H1 (cell line): ENCODE data around the gene EPN2.

Experiments used
- JUN ChIP-seq: IDR thresholded peaks from 2 replicates; pipeline ENCODE4 v1.6.1; 2011; ENCODE audit warnings: low read depth, mild to moderate bottlenecking, improper control_type of control experiment, low read length
- POLR2AphosphoS5 ChIP-seq: IDR thresholded peaks from 2 replicates; pipeline ENCODE4 v1.6.1; 2011; ENCODE audit warnings: low read depth, low read length
- TF ChIP-seq, protein P1 (sequence below): IDR thresholded peaks from 2 replicates; pipeline ENCODE4 v1.6.1; 2012; ENCODE audit warnings: inconsistent platforms
- TF ChIP-seq, protein P2 (sequence below), 3 experiments: IDR thresholded peaks; 1 replicate in 2 of 3; 2 replicates in 1 of 3; pipeline versions ENCODE4 v1.5.1 to v1.6.1; 2011; ENCODE audit warnings: low read length in 3 of 3, mild to moderate bottlenecking in 3 of 3, inconsistent platforms in 2 of 3, low read depth in 1 of 3, moderate library complexity in 1 of 3; ENCODE audit not compliant: insufficient read depth in 1 of 3; ENCODE audit errors: control extremely low read depth in 1 of 3

DNA sequence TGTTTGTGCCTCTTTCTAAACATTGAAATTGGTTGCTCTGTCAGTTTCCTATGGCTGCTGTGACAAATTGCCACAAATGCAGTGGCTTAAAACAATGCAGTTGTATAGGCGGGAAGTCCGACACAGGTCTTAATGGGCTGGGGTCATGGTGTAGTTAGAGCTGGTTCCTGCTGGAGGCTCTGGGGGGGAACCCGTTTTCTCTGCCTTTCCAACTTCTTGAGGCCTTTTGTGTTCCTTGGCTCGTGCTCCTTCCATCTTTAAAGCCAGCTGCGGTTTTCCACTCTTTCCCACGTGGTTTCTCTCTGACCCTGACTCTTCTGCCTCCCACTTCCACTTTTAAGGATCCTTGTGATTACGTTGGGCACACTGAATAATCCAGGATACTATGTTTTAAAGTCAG lies 12.5 kb downstream of the EPN2 start:
- TF ChIP-seq JUN (no peak), POLR2AphosphoS5 (no peak)
- TF ChIP-seq, protein P1, sequence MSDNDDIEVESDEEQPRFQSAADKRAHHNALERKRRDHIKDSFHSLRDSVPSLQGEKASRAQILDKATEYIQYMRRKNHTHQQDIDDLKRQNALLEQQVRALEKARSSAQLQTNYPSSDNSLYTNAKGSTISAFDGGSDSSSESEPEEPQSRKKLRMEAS, result no peak
- TF ChIP-seq, protein P2, sequence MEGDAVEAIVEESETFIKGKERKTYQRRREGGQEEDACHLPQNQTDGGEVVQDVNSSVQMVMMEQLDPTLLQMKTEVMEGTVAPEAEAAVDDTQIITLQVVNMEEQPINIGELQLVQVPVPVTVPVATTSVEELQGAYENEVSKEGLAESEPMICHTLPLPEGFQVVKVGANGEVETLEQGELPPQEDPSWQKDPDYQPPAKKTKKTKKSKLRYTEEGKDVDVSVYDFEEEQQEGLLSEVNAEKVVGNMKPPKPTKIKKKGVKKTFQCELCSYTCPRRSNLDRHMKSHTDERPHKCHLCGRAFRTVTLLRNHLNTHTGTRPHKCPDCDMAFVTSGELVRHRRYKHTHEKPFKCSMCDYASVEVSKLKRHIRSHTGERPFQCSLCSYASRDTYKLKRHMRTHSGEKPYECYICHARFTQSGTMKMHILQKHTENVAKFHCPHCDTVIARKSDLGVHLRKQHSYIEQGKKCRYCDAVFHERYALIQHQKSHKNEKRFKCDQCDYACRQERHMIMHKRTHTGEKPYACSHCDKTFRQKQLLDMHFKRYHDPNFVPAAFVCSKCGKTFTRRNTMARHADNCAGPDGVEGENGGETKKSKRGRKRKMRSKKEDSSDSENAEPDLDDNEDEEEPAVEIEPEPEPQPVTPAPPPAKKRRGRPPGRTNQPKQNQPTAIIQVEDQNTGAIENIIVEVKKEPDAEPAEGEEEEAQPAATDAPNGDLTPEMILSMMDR (IDR thresholded peaks at IDR 0.05; ENCODE audit: control extremely low read depth in 1 of 3, insufficient read depth in 1 of 3, low read depth in 1 of 3, low read length in 3 of 3), result no peak
